Endothelial cell of umbilical vein (primary cell): Measurements from ENCODE around the gene RNASEH2B.

Experiments
- CTCF ChIP-seq, 2 donors: IDR thresholded peaks; 1 replicate in 1 of 2; 2 replicates in 1 of 2; pipeline ENCODE4 v1.5.1; 2011; ENCODE audit warnings: low read length in 2 of 2, mild to moderate bottlenecking in 2 of 2, moderate library complexity in 2 of 2, control low read depth in 1 of 2, inconsistent platforms in 1 of 2, low read depth in 1 of 2; ENCODE audit not compliant: insufficient read depth in 1 of 2; ENCODE audit errors: extremely low read depth in 1 of 2
- EZH2 ChIP-seq: IDR thresholded peaks from 2 replicates; pipeline ENCODE4 v1.6.1; 2012; ENCODE audit warnings: borderline replicate concordance, low read depth, mild to moderate bottlenecking, moderate library complexity, low read length, inconsistent platforms; ENCODE audit not compliant: severe bottlenecking
- GATA2 ChIP-seq: IDR thresholded peaks from 2 replicates; pipeline ENCODE4 v1.7.0; 2011; ENCODE audit warnings: low read depth, mild to moderate bottlenecking, moderate library complexity, mixed read lengths, low read length; ENCODE audit not compliant: insufficient read length, insufficient read depth
- JUN ChIP-seq: IDR thresholded peaks from 2 replicates; pipeline ENCODE4 v1.6.1; 2011; ENCODE audit warnings: borderline replicate concordance, low read depth; ENCODE audit not compliant: insufficient read length, insufficient read depth
- MYC ChIP-seq: IDR thresholded peaks from one replicate; pipeline ENCODE4 v1.6.1; 2011; ENCODE audit warnings: mild to moderate bottlenecking, low read depth, low read length
- POLR2A ChIP-seq: IDR thresholded peaks from 2 replicates; pipeline ENCODE4 v1.6.1; 2012; ENCODE audit warnings: low read depth, mild to moderate bottlenecking, control low read depth, low read length
- POLR2AphosphoS5 ChIP-seq: IDR thresholded peaks from 2 replicates; pipeline ENCODE4 v1.6.1; 2012; ENCODE audit warnings: low read depth, mild to moderate bottlenecking, control low read depth, low read length, moderate library complexity; ENCODE audit not compliant: insufficient read depth
- TF ChIP-seq, protein P1 (sequence below): IDR thresholded peaks from 2 replicates; pipeline ENCODE4 v1.6.1; 2011; ENCODE audit not compliant: insufficient read depth, insufficient read length

- TF ChIP-seq CTCF (IDR thresholded peaks at IDR 0.05; ENCODE audit: extremely low read depth in 1 of 2, insufficient read depth in 1 of 2, low read depth in 1 of 2, low read length in 2 of 2), result no peak
- no peak for TF ChIP-seq POLR2AphosphoS5
- no peak for TF ChIP-seq EZH2
- no peak for TF ChIP-seq POLR2A
- TF ChIP-seq JUN, result no peak
- no peak for TF ChIP-seq MYC
- TF ChIP-seq, protein P1, sequence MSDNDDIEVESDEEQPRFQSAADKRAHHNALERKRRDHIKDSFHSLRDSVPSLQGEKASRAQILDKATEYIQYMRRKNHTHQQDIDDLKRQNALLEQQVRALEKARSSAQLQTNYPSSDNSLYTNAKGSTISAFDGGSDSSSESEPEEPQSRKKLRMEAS, result no peak
- TF ChIP-seq GATA2, result no peak
Measured at GRCh38 chr13:50928659-50929462, 19.3 kb downstream of the RNASEH2B start.
